Activated T-cell treated with anti-CD3 and anti-CD28 coated beads, Interleukin-2, amount 50 U/mL, for 48 hours (primary cell): ENCODE measurements around the gene PKD1.
"Not testable (repeated sequence)": the region's sequence is repeated elsewhere in the genome, so short reads cannot be mapped to it uniquely, and the experiment has no call there.

ENCODE experiments used
- DNase-seq, 2 experiments: peaks; one replicate each; pipeline ENCODE4 v3.0.0-alpha.2; 2020

The PKD1 gene

DNA sequence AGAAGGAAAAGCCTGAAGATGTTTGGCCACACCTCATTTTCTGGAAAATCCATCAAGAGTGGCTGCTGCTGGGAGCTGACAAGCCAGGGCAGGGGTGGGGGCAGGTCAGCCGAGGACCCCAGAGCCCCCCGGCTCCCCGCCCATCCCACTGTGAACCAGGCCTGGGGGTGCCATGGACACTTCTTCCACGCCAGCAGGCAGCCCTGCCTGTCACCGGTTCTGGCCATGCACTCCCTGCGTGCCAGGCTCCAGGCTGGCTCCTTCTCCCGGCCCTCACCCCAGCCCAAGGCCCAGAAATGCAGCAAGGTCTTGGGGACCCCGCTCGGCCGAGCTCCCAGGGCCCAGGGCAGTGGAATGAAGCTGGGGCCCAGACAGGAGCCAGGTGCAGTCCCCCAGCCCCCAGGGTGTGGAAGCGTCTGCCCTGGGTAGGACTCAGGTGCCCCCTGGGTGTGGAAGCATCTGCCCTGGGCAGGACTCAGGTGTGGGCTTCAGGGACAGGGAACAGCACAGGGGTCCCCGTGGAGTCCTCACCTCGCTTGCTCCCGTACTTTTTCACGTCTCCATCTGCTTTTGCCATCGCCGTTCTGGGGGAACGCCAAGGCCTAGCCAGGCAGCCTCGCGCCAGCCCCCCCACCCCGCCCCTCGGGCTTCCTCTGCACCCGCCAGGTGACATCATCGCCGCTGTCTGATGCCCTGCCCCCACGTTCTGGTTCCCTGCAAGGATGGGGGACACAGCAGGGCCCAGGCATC is 12.6 kb downstream of the PKD1 start:
- not testable (repeated sequence) for DNase-seq

DNA sequence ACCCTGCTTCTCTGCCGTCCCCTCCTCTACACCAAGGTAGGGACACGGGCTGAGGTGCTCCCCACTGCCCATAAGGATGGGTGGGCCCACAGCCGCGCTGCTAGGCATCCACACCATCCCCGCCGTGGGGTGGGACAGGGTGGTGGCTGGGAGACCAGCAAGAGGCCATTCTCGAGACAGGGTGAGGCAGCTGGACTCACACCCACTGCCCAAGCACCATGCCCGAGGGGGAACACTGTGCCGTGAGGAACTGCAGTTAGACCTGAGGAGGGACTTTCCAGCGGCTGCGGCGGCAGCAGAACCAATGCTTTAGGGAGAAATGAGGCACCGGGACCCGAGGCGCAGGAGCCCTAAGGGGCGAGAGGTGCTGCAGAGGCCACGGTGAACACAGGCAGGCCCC is 13.3 kb downstream of the PKD1 start:
- no peak for DNase-seq

DNA sequence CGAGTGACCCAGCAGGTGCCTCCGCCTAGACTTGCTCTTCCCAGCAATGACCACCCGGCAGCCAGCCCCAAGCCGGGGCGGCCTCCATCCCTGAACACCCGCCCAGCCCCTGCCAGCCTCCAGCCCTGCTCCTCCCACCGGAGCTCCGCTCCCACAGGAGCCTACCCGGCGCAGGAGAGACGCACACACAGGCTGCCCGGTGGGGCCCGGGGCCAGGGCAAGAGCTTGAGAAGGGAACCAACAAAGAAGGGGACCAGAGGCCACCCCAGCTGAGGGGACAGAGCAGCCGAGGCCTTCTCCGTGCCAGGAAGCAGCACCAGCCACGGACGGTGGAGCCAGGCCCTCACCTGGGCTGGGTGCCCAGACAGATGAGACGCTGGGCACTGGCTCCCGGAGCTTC is 13.8 kb downstream of the PKD1 start:
- DNase-seq: no peak

GRCh38 chr16:2121325-2121724 is 14.4 kb downstream of the PKD1 start:
- DNase-seq: peak in 1 of 2 experiments; percentile 40

DNA sequence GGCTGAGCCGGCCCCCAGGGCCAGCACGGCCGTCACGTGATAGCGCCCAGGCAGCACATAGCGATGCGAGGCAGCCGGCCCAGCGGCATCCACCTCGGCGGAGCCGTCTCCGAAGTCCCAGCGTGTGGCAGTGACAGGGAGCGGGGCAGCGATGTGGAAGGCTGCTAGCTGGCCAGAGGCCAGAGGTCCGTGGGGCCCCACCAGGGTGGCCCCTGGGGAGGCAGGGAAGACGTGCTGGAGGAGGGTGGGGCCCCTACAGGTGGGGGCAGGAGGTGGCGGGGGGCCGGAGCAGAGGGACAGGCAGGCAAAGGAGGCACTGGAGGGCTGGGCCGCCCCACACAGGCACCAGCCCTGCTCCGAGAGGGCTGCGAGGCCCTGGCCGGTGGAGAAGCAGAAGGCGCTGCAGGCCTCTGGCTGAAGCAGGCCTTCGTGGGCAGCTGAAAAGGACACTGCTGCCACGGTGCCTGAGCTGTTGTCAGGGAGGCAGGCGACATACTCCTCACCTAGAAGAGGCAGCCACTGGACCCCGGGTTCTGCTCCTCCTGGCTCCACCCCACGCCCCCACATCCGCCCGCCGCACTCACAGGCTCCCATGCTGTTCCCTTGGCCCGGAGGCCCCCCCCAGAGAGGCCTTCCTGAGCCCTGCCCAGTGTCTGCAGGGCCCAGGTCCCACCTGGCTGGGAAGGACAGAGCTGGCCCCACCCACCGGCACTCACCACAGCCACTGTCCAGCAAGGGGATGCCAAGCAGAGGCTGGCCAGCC is 17.6 kb downstream of the PKD1 start:
- DNase-seq: not testable (repeated sequence)

GRCh38 chr16:2117341-2117740 is 18.4 kb downstream of the PKD1 start:
- not testable (repeated sequence) for DNase-seq

DNA sequence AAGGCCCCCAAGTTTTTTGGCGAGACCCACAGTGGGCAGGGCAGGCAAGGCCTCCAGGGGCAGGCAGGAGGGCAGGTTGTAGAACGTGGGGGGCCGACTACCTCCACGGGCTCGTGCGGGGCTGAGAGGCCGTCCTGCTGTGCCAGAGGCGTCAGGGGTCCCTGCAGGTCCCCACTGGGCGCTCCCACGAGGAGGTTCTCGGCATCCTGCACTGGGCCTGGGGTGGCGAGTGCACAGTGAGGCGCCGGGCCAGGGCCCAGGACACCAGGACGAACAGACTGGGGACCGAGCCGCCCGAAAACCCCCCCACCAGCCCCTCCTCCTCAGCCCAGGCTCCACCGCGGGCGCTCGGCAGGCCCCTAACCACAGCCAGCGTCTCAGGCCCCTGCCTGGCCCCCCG is 19.3 kb downstream of the PKD1 start:
- DNase-seq: not testable (repeated sequence)

DNA sequence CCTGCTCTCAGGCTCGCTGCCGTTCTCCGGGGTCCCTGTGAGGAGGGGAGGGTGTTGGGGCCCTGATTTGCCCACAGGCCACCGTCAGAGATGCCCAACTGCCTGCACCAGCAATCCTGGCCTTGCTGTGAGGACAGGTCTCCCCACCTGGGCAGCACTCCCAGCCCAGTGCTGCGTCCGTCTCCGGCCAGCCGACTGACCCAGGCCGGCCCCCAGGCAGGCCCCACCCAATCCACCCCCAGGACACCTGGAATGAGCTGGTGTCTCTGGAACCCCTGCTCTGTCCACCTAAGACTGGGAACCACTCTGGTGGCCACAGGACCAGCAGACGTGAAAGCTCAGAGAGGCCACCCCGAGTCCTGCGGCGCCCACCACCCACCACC is 20.1 kb downstream of the PKD1 start:
- DNase-seq: no peak

- DNase-seq: not testable (repeated sequence)
Observed at GRCh38 chr16:2114885-2115590, 20.7 kb downstream of the PKD1 start.

- not testable (repeated sequence) for DNase-seq
Observed at GRCh38 chr16:2114225-2114624, 21.5 kb downstream of the PKD1 start.

DNA sequence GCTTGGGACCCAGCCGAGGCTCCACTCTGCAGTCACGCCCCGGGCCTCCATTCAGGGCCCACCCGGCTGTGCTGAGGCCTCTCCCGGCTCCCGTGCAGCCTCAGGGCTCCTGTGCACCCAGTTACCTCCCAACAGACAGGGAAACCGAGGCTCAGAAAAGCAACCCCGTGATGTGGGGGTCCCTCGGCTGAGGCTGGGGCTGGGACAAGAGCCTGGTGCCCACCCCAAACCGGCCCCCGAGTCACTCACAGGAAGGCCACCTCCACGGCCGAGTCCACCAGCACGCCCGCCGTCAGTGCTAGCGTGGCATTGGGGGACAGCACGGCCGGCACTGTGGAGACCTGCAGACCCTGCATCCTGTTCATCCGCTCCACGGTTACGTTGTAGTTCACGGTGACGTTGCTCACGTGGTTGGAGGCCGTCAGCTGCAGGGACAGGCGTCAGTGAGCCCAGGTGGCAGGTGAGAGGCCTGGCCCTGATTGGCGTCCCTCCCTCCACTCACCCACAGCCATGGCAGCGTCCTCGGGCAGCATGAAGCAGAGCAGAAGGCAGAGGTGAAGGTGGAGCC is 23.1 kb downstream of the PKD1 start:
- not testable (repeated sequence) for DNase-seq

- not testable (repeated sequence) for DNase-seq
Observed at GRCh38 chr16:2111412-2112335, 24.0 kb downstream of the PKD1 start.

DNA sequence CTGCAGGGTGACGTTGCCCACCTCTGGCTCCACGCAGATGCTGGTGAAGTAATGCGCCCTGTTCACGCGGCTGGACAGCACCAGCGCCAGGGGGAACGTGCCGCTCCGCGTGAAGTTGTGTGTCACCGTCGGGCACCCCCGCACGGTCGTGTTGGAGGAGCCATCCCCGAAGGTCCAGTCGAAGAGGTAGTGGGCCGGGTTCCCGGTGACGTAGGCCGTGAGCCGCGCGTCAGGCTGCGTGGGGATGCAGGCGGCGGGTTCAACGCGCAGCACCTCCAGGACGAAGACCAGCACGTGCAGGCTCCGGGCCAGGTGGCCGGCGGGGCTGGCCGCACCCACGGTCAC is 24.7 kb downstream of the PKD1 start:
- not testable (repeated sequence) for DNase-seq

GRCh38 chr16:2110332-2111008 is 25.2 kb downstream of the PKD1 start:
- DNase-seq: not testable (repeated sequence)

- DNase-seq: not testable (repeated sequence)
Observed at GRCh38 chr16:2109872-2110271, 25.8 kb downstream of the PKD1 start.

DNA sequence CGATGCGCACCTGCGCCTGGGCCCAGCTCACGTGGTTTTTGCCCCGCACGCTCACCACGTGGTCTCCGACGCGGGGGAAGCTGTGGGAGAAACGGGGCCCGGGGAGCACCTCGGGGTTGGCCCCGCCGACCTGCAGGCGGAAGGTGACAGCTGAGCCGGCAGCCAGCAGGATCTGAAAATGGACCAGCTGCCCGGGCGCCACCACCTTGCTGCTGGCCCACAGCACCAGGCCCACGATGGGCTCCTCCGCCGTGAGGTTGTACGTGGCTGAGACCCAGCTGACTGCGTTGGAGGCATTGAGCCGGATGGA is 26.5 kb downstream of the PKD1 start:
- not testable (repeated sequence) for DNase-seq

DNA sequence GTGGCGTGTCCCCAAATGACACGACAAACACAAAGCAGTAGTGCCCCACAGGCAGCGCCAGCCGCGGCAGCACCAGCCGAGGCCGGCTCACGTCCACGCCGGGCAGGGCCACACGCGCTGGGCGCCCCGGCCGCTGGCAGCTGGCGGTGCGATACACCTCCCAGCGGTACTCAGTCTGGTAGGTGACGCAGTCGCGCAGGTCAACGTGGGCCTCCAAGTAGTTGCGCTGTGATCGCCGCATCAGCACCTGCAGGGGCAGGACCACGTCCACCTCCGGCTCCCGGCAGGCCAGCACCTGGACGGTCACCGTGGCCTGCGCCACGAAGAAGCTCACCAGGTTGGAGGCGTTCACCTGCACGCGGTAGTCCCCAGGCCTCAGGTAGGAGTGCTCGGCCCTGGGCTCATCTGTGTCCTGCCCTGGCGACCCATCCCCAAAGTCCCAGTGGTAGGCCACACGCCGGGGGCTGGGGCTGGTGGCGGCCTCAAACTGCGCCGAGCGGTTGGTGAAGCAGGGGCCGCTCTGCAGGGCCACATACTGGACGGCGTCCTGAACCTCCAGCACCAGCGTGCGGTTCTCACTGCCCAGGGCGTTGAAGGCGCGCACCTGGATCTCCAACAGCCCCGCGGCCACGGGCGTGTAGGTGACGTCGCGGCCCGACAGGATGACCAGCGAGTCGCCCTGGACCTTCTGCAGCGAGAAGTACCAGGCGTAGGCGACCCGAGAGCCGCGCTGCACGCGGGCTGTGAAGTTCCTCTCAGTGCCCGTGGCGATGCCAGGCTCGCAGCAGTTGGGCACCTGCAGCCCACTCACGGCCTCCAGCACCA is 27.0 kb downstream of the PKD1 start:
- DNase-seq: not testable (repeated sequence)

- not testable (repeated sequence) for DNase-seq
Observed at GRCh38 chr16:2107791-2108125, 27.9 kb downstream of the PKD1 start.

- not testable (repeated sequence) for DNase-seq
Observed at GRCh38 chr16:2107121-2107790, 28.4 kb downstream of the PKD1 start.

- DNase-seq: not testable (repeated sequence)
Observed at GRCh38 chr16:2106211-2106610, 29.5 kb downstream of the PKD1 start.
